OCI-LY7 (cell line): ENCODE data around the gene ALK. TPM values are rescaled to one million over a fixed set of nuclear protein-coding genes. Genes with fewer than 3 reads are reported as not detected.

Experiments
- BruUV-seq: library from RNA; stranded (reverse); fragments of 400-500 nt; replicated peaks from 2 replicates; lab custom pipeline; 2021; lab: Mats Ljungman, UMichigan
- CTCF ChIA-PET: fragments of 300-600 bp; sonication (Branson Sonifier 250); formaldehyde crosslinking; loops from one replicate; lab custom pipeline; 2022; ENCODE audit warnings: antibody characterized with exemption; ENCODE audit not compliant: unreplicated experiment; lab: Charles Lee
- POLR2A ChIA-PET: fragments of 300-600 bp; sonication (Branson Sonifier 250); formaldehyde crosslinking; loops from one replicate; lab custom pipeline; 2022; ENCODE audit warnings: antibody characterized with exemption; lab: Charles Lee
- DNase-seq: peaks from one replicate; pipeline ENCODE4 v3.0.0-alpha.2; 2015; ENCODE audit warnings: low spot score
- H2AFZ ChIP-seq: fragments of 200-600 bp; sonication (generic), shearing (Covaris generic); 2 replicates; pipeline ENCODE4 v1.6.1; 2014; ENCODE audit warnings: mild to moderate bottlenecking, antibody characterized with exemption, low read length, moderate library complexity
- H3K27ac ChIP-seq: fragments of 200-600 bp; sonication (generic); 2 replicates; pipeline ENCODE4 v1.5.1; 2014; ENCODE audit warnings: mixed run types, low read depth, mild to moderate bottlenecking, moderate library complexity, low read length, inconsistent platforms; ENCODE audit not compliant: poor library complexity, severe bottlenecking
- H3K36me3 ChIP-seq: fragments of 200-600 bp; sonication (generic); 2 replicates; pipeline ENCODE4 v1.6.1; 2014; ENCODE audit warnings: mild to moderate bottlenecking, antibody characterized with exemption, low read length, moderate library complexity, mixed read lengths; ENCODE audit not compliant: insufficient read depth
- H3K4me1 ChIP-seq: fragments of 200-600 bp; sonication (generic); 2 replicates; pipeline ENCODE4 v1.5.1; 2014; ENCODE audit warnings: mild to moderate bottlenecking, low read length; ENCODE audit not compliant: insufficient read depth, poor library complexity, severe bottlenecking
- H3K4me2 ChIP-seq: fragments of 200-600 bp; sonication (generic); 2 replicates; pipeline ENCODE4 v1.6.1; 2014; ENCODE audit warnings: mild to moderate bottlenecking, low read length
- H3K4me3 ChIP-seq: fragments of 200-600 bp; sonication (generic); 2 replicates; pipeline ENCODE4 v1.5.1; 2014; ENCODE audit warnings: mild to moderate bottlenecking, low read depth, low read length; ENCODE audit not compliant: poor library complexity, severe bottlenecking
- H3K79me2 ChIP-seq: fragments of 200-600 bp; sonication (generic); 2 replicates; pipeline ENCODE4 v1.6.1; 2016; ENCODE audit warnings: low read depth, mild to moderate bottlenecking, low read length, moderate library complexity, mixed read lengths; ENCODE audit not compliant: insufficient read depth
- H3K9me2 ChIP-seq: fragments of 200-600 bp; sonication (generic); 2 replicates; pipeline ENCODE4 v1.6.1; 2016; ENCODE audit warnings: mild to moderate bottlenecking, low read length, mixed read lengths; ENCODE audit not compliant: insufficient read depth
- H3K9me3 ChIP-seq: fragments of 200-600 bp; sonication (generic); 2 replicates; pipeline ENCODE4 v1.6.1; 2014; ENCODE audit warnings: mild to moderate bottlenecking, mixed run types, low read length, mixed read lengths
- H4K20me1 ChIP-seq: fragments of 200-600 bp; sonication (generic); 2 replicates; pipeline ENCODE4 v1.6.1; 2014; ENCODE audit warnings: mild to moderate bottlenecking, antibody characterized with exemption, low read length, moderate library complexity, mixed read lengths; ENCODE audit not compliant: insufficient read depth
- CTCF ChIP-seq: fragments of 200-600 bp; sonication (generic); conservative IDR thresholded peaks from 2 replicates; pipeline ENCODE4 v1.5.1; 2014; ENCODE audit warnings: mild to moderate bottlenecking, antibody characterized with exemption, low read length, moderate library complexity, mixed read lengths
- EZH2phosphoT487 ChIP-seq: fragments of 200-600 bp; sonication (generic); IDR thresholded peaks from 2 replicates; pipeline ENCODE4 v1.6.1; 2018; ENCODE audit warnings: low read depth, borderline replicate concordance, mild to moderate bottlenecking, mixed run types, antibody characterized with exemption, low read length, moderate library complexity, mixed read lengths
- intact Hi-C: fragments of 100-400 bp; cut with micrococcal nuclease; formaldehyde crosslinking; loops from one replicate; pipeline ENCODE4 v1.10.0; 2022; ENCODE audit not compliant: unreplicated experiment
- total RNA-seq, 2 experiments: library from RNA; depleted of rRNA in 1 of 2; stranded (reverse); fragments of >200 nt in 1 of 2; shearing (Covaris generic) in 1 of 2; gene quantifications; 2 replicates each; pipeline ENCODE4 v1.2.3, GENCODE V29; 2014 to 2022

Gene ALK
- total RNA-seq, 2 experiments from 2014 or later, result 0.09 TPM; not detected in 1

- no TSS peak for BruUV-seq
- DNase-seq, result no peak
- Histone ChIP-seq H3K9me3 (no peaks in the 10 kb centered on the region), H3K4me1 (no peaks in the 10 kb centered on the region), H4K20me1 (no peaks in the 10 kb centered on the region; the same call in 1 of the 2 replicates), H2AFZ (no peak overlapping the region), H3K9me2 (no peaks in the 10 kb centered on the region), H3K4me2 (no peak overlapping the region), H3K36me3 (no peaks in the 10 kb centered on the region), H3K27ac (no peak overlapping the region), H3K4me3 (no peak overlapping the region), H3K79me2 (no peaks in the 10 kb centered on the region)
- ChIA-PET CTCF (interaction anchor here (0.7 kb wide), 1 partner anchor 599 kb away, joined by 3 read pairs; no protein-coding TSS in a partner anchor), POLR2A (no interaction called here)
- intact Hi-C loops, result no loop called here
- no peak for TF ChIP-seq CTCF
- no peak for TF ChIP-seq EZH2phosphoT487
These were observed 83.5 kb downstream of the ALK start for GRCh38 chr2:29837925-29838324.

- POLR2A ChIA-PET, result no interaction called here
- TF ChIP-seq EZH2phosphoT487 (no peak), CTCF (no peak)
- CTCF ChIA-PET, result no interaction called here
- intact Hi-C loops, result no loop called here
- Histone ChIP-seq H3K36me3 (no peaks in the 10 kb centered on the region), H3K4me2 (no peak overlapping the region), H3K79me2 (no peaks in the 10 kb centered on the region), H2AFZ (no peak overlapping the region), H3K9me2 (no peaks in the 10 kb centered on the region), H4K20me1 (no peaks in the 10 kb centered on the region), H3K9me3 (no peaks in the 10 kb centered on the region), H3K4me3 (no peak overlapping the region), H3K4me1 (no peaks in the 10 kb centered on the region), H3K27ac (no peak overlapping the region)
- no peak for DNase-seq
- no TSS peak for BruUV-seq
These were observed 86.8 kb downstream of the ALK start for GRCh38 chr2:29834624-29835023.

DNA sequence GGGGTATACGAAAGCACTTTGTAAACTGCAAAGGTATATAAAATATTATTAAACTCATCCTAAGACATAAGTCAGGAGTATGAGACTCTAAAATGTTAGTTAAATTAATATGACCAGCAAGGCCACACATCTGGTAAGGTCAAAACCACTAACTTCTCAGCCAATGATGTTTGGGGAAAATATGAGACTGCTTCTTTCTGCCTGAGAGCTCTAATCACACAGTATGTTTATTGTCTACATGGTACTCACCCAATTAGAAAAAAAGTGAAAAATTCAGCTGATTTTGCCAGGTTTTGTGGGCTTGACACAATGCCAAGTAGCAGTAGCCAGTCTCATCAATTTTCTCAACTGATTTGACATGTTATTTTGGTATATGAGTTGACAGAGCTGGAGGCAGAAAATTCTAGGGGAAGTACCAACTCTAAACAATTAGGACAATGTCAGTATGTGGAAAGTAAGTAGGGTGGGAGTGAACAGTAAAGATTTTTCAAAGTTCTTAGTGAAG, 87.3 kb downstream of the ALK start:
- H3K36me3 ChIP-seq, result no peaks in the 10 kb centered on the region
- no peaks in the 10 kb centered on the region for H4K20me1 ChIP-seq
- intact Hi-C loops, result no loop called here
- TF ChIP-seq EZH2phosphoT487 (no peak), CTCF (no peak)
- POLR2A ChIA-PET, result no interaction called here
- no peak overlapping the region for H3K4me2 ChIP-seq
- no peak overlapping the region for H3K4me3 ChIP-seq
- no peaks in the 10 kb centered on the region for H3K9me3 ChIP-seq
- H3K4me1 ChIP-seq, result no peaks in the 10 kb centered on the region
- H3K79me2 ChIP-seq, result no peaks in the 10 kb centered on the region
- CTCF ChIA-PET, result no interaction called here
- H2AFZ ChIP-seq, result no peak overlapping the region
- no peaks in the 10 kb centered on the region for H3K9me2 ChIP-seq
- DNase-seq, result no peak
- no peak overlapping the region for H3K27ac ChIP-seq
- no TSS peak for BruUV-seq
